Mesodermal cell (in vitro differentiated cells): ENCODE measurements around the gene LYPLAL1.

Source experiments
- H3K27ac ChIP-seq: 2 replicates; pipeline ENCODE4 v1.7.0; 2013; ENCODE audit warnings: mild to moderate bottlenecking, low read depth, low read length, moderate library complexity; ENCODE audit not compliant: severe bottlenecking
- H3K36me3 ChIP-seq: 2 replicates; pipeline ENCODE4 v1.7.1; 2013; ENCODE audit warnings: mild to moderate bottlenecking, low read length, moderate library complexity; ENCODE audit not compliant: control insufficient read depth, insufficient read depth
- H3K4me1 ChIP-seq: one replicate; pipeline ENCODE4 v1.7.1; 2013; ENCODE audit warnings: mild to moderate bottlenecking, low read length; ENCODE audit not compliant: insufficient read depth, control insufficient read depth, poor library complexity, severe bottlenecking
- H3K4me3 ChIP-seq: 2 replicates; pipeline ENCODE4 v1.7.0; 2013; ENCODE audit warnings: low read length, control low read depth, mild to moderate bottlenecking; ENCODE audit not compliant: insufficient read depth, poor library complexity, severe bottlenecking; ENCODE audit errors: extremely low read depth
- H3K9me3 ChIP-seq: 2 replicates; pipeline ENCODE4 v1.7.1; 2013; ENCODE audit warnings: mild to moderate bottlenecking, low read length, moderate library complexity; ENCODE audit not compliant: control insufficient read depth
- WGBS, 2 experiments: methylation state at CpG; one replicate each; pipeline ENCODE4 v1.1.5; 2013; ENCODE audit warnings: missing lambda C conversion rate in 2 of 2; ENCODE audit not compliant: insufficient coverage in 2 of 2; 5-methylcytosine and 5-hydroxymethylcytosine counted together

LYPLAL1 gene

GRCh38 chr1:219161371-219161770 lies 12.3 kb upstream of the LYPLAL1 start:
- no peaks in the 10 kb centered on the region for H3K9me3 ChIP-seq
- H3K4me3 ChIP-seq, result no peak overlapping the region
- WGBS, 2 experiments, result 89% methylated on average over 1 of the region's 1 CpG; no CpG with 5 or more reads in 1 of the 2 experiments
- H3K27ac ChIP-seq, result no peak overlapping the region
- H3K36me3 ChIP-seq, result no peaks in the 10 kb centered on the region
- peaks cover 8% of the 10 kb centered on the region for H3K4me1 ChIP-seq

GRCh38 chr1:219163401-219163954 lies 10.2 kb upstream of the LYPLAL1 start:
- Histone ChIP-seq H3K27ac (no peak overlapping the region), H3K4me3 (no peak overlapping the region), H3K4me1 (peaks cover 8% of the 10 kb centered on the region), H3K9me3 (no peaks in the 10 kb centered on the region), H3K36me3 (no peaks in the 10 kb centered on the region)
- 67 to 80% methylated on average over 1 to 2 of the region's 4 CpGs for WGBS, 2 experiments

- 100% methylated on average over 1 of the region's 1 CpG for WGBS, 2 experiments
- Histone ChIP-seq H3K4me3 (no peak overlapping the region), H3K9me3 (no peaks in the 10 kb centered on the region), H3K27ac (no peak overlapping the region), H3K4me1 (no peaks in the 10 kb centered on the region), H3K36me3 (no peaks in the 10 kb centered on the region)
Measured at GRCh38 chr1:219171192-219171935, 2.3 kb upstream of the LYPLAL1 start.

GRCh38 chr1:219172821-219173220 lies 857 bp upstream of the LYPLAL1 start:
- no peaks in the 10 kb centered on the region for H3K9me3 ChIP-seq
- H3K36me3 ChIP-seq, result peaks cover 4% of the 10 kb centered on the region
- H3K4me3 ChIP-seq, result no peak overlapping the region
- 83% methylated on average over 2 of the region's 2 CpGs; no CpG with 5 or more reads in 1 of the 2 experiments for WGBS, 2 experiments
- no peak overlapping the region for H3K27ac ChIP-seq
- H3K4me1 ChIP-seq, result no peaks in the 10 kb centered on the region

GRCh38 chr1:219173434-219173757 lies 282 bp upstream of the LYPLAL1 start:
- Histone ChIP-seq H3K4me3 (peak overlapping the region; percentile 68), H3K9me3 (no peaks in the 10 kb centered on the region), H3K27ac (no peak overlapping the region), H3K4me1 (no peaks in the 10 kb centered on the region), H3K36me3 (peaks cover 4% of the 10 kb centered on the region)
- 0% methylated on average over 2 of the region's 6 CpGs; no CpG with 5 or more reads in 1 of the 2 experiments for WGBS, 2 experiments

GRCh38 chr1:219174460-219175211 lies 958 bp downstream of the LYPLAL1 start:
- Histone ChIP-seq H3K36me3 (peaks cover 8% of the 10 kb centered on the region), H3K4me1 (no peaks in the 10 kb centered on the region), H3K9me3 (no peaks in the 10 kb centered on the region), H3K4me3 (peak overlapping the region; percentile 68), H3K27ac (peak overlapping the region; percentile 78)
- 28 to 33% methylated on average over 7 to 8 of the region's 11 CpGs for WGBS, 2 experiments

GRCh38 chr1:219175212-219175564 lies 1.5 kb downstream of the LYPLAL1 start:
- 93% methylated on average over 3 of the region's 3 CpGs; no CpG with 5 or more reads in 1 of the 2 experiments for WGBS, 2 experiments
- peak overlapping the region; percentile 68 for H3K4me3 ChIP-seq

GRCh38 chr1:219176168-219176567 lies 2.5 kb downstream of the LYPLAL1 start:
- Histone ChIP-seq H3K4me3 (no peak overlapping the region), H3K27ac (no peak overlapping the region), H3K4me1 (no peaks in the 10 kb centered on the region), H3K36me3 (peaks cover 15% of the 10 kb centered on the region), H3K9me3 (no peaks in the 10 kb centered on the region)
- WGBS, 2 experiments, result 91 to 100% methylated on average over 3 of the region's 4 CpGs

More at GRCh38 chr1:219175212-219175564, 1.5 kb downstream of the LYPLAL1 start:
- Histone ChIP-seq H3K4me1 (no peaks in the 10 kb centered on the region), H3K27ac (peak overlapping the region; percentile 29), H3K36me3 (peaks cover 14% of the 10 kb centered on the region), H3K9me3 (no peaks in the 10 kb centered on the region)

GRCh38 chr1:219177363-219177762 lies 3.7 kb downstream of the LYPLAL1 start:
- no peak overlapping the region for H3K4me3 ChIP-seq
- WGBS, 2 experiments, result 91 to 100% methylated on average over 2 to 3 of the region's 3 CpGs
- no peak overlapping the region for H3K27ac ChIP-seq
- H3K36me3 ChIP-seq, result peaks cover 20% of the 10 kb centered on the region
- H3K4me1 ChIP-seq, result no peaks in the 10 kb centered on the region
- no peaks in the 10 kb centered on the region for H3K9me3 ChIP-seq

- no peaks in the 10 kb centered on the region for H3K9me3 ChIP-seq
- no peak overlapping the region for H3K27ac ChIP-seq
- WGBS, 2 experiments, result 92 to 100% methylated on average over 1 of the region's 1 CpG
- H3K36me3 ChIP-seq, result peaks cover 20% of the 10 kb centered on the region
- no peak overlapping the region for H3K4me3 ChIP-seq
- H3K4me1 ChIP-seq, result no peaks in the 10 kb centered on the region
Measured at GRCh38 chr1:219177940-219178339, 4.3 kb downstream of the LYPLAL1 start.

- peaks cover 20% of the 10 kb centered on the region for H3K36me3 ChIP-seq
- no peaks in the 10 kb centered on the region for H3K4me1 ChIP-seq
- no peaks in the 10 kb centered on the region for H3K9me3 ChIP-seq
- no peak overlapping the region for H3K4me3 ChIP-seq
- H3K27ac ChIP-seq, result no peak overlapping the region
Measured at GRCh38 chr1:219179293-219179692, 5.6 kb downstream of the LYPLAL1 start.
